Measurements from ENCODE around the gene P2RX5.

Gene P2RX5

DNA sequence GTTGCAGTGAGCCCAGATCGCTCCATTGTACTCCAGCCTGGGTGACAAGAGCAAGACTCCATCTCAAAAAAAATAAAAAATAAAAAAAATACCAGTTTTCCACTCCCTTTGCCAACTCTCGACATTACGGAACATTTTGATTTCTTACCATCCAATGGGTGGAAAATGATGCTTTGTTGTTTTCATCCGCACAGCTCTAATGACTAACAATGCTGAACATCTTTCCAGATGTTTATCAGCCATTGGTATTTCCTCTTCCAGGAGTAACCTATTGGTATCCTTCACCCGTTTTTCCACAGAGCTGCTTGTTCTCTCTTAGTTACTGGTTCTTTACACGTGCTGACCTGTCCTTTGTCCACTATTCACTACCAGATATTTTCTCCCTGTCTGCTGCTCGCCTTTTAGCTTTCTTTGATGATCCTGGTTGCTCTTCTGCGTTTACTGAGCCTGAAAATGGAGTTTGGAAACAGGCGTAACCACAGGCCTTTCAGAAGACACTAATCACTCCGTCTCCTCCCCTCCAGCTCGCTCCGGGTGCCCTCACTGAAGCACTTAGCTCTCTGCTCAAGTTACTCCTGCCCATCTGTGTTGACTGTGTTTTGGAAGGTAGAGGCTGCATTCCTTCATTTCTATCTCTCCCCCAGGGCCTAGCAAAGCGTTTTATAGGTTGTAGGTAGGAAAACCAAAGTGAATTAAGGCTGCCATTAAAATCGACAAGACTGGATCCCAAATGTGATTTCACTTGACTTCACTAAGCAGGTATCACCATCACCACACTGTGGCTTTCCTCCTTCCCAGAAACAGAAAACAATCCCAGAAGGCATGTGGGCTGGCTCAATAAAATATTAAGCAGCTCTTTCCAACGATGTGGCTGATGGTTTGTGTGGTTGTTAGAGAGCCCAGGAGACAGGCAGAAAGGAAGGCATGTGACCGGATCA, 68.9 kb downstream of the P2RX5 start:
- no peak for DNase-seq (ENCODE audit: low spot score)
- TF ChIP-seq, protein P1, sequence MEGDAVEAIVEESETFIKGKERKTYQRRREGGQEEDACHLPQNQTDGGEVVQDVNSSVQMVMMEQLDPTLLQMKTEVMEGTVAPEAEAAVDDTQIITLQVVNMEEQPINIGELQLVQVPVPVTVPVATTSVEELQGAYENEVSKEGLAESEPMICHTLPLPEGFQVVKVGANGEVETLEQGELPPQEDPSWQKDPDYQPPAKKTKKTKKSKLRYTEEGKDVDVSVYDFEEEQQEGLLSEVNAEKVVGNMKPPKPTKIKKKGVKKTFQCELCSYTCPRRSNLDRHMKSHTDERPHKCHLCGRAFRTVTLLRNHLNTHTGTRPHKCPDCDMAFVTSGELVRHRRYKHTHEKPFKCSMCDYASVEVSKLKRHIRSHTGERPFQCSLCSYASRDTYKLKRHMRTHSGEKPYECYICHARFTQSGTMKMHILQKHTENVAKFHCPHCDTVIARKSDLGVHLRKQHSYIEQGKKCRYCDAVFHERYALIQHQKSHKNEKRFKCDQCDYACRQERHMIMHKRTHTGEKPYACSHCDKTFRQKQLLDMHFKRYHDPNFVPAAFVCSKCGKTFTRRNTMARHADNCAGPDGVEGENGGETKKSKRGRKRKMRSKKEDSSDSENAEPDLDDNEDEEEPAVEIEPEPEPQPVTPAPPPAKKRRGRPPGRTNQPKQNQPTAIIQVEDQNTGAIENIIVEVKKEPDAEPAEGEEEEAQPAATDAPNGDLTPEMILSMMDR (IDR thresholded peaks at IDR 0.05; ENCODE audit: extremely low read depth, missing control alignments): no peak
